ENCODE measurements around the gene RILPL1. TPM values are rescaled to one million over a fixed set of nuclear protein-coding genes. Genes with fewer than 3 reads are reported as not detected.
"Not testable (repeated sequence)": the region's sequence is repeated elsewhere in the genome, so short reads cannot be mapped to it uniquely, and the experiment has no call there.

The RILPL1 gene
- polyA plus RNA-seq, 1 donor, result 33.8 TPM

- no peak for DNase-seq (ENCODE audit: low read depth)
These were observed 64.7 kb downstream of the RILPL1 start for GRCh38 chr12:123468786-123469185.

- DNase-seq (ENCODE audit: low read depth), result no peak
These were observed 68.4 kb downstream of the RILPL1 start for GRCh38 chr12:123465084-123465483.

GRCh38 chr12:123463174-123463573, 70.3 kb downstream of the RILPL1 start:
- DNase-seq (ENCODE audit: low read depth), result not testable (repeated sequence)

DNA sequence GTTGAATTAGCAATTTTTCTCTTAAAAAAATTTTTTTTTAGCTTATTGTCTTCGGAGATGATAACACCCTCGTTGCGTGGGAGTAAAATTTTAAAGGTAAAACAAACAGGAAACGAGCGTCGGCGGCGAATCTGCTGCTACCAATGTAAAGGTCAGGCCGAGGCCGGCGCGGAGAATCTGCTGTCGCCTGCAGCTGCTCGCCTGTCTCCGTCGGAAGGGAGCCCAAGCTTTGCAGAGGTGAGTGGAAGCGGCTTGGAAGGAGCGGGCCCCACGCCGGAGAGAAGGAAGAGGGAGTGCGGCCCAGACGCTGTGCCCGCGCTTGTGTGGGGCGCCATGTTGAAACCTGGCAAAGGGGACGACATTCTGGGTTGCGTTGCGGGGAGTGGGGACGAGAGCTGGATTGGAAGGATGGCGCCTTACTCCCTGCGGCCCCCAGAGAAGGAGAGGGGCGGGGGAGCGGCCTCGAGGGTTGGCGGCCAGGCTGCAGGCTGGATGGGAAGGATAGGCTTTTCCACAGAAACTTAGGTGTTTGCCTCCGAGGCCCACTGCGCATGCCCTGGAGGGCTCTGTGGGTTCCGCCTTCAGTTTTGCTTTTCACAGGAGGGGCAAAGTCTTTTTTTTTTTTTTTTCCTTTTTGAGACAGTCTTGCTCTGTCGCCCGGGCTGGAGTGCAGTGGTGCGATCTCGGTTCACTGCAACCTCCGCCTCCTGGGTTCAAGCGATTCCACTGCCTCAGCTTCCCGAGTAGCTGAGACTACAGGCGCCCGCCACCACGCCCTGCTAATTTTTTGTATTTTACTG, 75.3 kb downstream of the RILPL1 start, which contains the start of gene SNRNP35:
Gene SNRNP35 (plus strand): TSS at position 160 of the 800 bp plus-strand sequence. CDS start 7,402 bp downstream, outside the sequence.
- DNase-seq (ENCODE audit: low read depth), result peak; percentile 63

DNA sequence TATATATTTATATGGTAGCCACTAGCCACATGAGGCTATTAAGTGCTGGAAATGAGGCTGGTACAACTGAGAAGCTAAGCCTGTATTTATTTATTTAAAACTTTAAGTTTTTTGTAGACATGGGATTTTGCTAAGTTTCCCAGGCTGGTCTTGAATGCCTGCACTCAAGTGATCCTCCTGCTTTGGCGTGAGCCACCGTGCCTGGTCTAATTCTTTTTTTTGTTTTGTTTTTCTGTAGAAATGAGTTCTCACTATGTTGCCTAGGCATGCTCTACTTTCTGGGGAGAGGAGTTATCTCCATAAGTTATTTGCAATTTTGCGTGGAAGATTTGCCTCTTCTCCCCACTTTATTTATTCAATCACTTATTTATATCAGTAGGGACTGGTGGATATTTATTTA, 80.4 kb downstream of the RILPL1 start:
- DNase-seq (ENCODE audit: low read depth), result no peak

DNA sequence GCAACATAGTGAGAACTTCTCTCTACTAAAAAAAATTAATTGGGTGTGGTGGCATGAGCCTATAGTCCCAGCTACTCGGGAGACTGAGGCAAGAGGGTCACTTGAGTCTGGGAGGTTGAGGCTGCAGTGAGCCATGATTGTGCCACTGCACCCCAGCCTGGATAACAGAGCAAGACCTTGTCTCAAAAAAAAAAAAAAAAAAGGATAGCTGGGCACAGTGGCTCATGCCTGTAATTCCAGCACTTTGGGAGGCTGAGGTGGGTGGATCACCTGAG, 81.3 kb downstream of the RILPL1 start:
- not testable (repeated sequence) for DNase-seq (ENCODE audit: low read depth)

GRCh38 chr12:123450636-123451035, 82.9 kb downstream of the RILPL1 start:
- DNase-seq (ENCODE audit: low read depth), result no peak

GRCh38 chr12:123449856-123450255, 83.7 kb downstream of the RILPL1 start:
- DNase-seq (ENCODE audit: low read depth), result no peak

DNA sequence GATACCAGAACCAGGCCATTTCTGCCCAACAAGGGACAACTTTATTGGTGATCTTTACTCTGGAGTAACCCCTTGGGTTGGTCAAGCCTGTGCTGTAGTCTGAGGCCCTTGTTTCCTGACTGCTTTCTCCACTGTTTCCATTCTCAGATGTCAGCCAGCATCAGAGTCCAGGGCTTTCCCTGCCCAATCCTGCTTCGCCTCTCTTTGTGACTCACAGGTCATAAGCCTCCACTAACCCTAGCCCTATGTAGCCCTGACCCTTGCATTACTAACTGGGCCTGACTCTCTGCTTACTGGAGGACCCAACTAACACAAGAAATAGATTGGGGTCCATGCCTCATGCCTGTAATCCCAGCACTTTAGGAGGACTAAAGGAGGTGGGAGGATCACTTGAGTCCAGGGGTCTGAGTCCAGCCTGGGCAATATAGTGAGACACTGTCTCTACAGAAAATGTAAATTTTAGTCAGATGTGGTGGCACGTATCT, 84.2 kb downstream of the RILPL1 start:
- DNase-seq (ENCODE audit: low read depth), result no peak

DNA sequence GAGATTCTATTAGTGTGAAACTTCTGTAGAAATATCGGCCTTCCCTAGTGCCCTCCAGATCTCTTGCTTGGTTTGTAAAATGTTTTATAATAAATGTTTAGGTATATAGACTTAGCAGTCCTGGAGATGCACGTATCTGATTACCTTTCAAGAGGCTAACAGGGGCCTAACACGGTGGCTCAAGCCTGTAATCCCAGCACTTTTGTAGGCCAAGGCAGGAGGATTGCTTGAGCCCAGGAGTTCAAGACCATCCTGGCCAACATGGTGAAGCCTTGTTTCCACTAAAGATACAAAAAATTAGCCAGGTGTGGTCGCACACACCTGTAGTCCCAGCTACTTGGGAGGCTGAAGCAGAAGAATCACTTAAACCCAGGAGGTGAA, 87.2 kb downstream of the RILPL1 start:
- DNase-seq (ENCODE audit: low read depth), result no peak

- no peak for DNase-seq (ENCODE audit: low read depth)
These were observed 87.9 kb downstream of the RILPL1 start for GRCh38 chr12:123445388-123446332.

GRCh38 chr12:123444092-123445026, 89.2 kb downstream of the RILPL1 start:
- no peak for DNase-seq (ENCODE audit: low read depth)

- no peak for DNase-seq (ENCODE audit: low read depth)
These were observed 90.7 kb downstream of the RILPL1 start for GRCh38 chr12:123442774-123443173.

GRCh38 chr12:123441523-123442164, 91.9 kb downstream of the RILPL1 start:
- DNase-seq (ENCODE audit: low read depth), result no peak

DNA sequence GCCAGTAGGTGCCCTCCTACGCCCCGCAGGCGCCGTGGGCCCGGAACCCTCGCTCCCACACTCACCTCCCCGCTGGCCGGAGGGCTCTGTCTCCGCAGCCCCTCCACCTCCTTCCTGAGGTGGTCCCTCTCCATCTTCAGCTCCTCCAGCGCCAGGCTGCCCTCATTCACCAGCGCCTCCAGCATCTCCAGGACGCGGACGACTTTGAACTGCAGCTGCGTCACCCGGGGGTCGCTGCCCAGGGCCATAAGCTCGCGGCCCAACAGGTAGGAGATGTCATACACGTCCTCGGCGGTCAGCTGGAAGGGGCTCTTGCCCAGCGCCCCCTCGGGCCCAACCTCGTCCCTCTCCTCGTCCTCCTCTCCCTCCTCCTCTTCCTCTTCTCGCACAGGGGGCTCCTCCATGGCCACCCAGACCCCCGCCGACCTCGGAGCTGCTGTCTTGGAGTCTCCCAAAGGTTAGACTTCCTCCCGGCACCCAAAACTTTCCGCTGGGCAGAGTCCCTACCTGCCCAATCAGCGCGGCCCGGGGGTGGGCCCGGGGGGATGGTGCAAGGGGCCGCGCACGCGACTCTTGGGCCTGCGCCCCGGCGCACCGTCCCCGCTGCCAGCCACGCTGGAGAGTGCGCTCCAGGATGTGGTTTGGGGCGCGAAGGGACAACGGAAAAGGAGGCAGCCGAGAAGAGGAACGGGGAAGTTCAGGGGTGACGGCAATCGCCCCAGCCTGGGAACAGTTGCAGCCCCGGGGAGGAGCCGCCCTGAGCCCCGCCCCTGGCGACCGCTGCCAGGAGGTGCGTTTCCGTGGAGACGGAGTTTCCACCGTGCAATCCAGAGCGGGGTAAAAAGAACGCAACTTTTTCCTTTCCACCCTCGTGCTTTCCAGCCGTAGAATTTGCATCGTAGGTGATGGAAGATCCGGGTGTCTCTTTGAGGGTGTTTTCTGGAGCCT, 97.2 kb downstream of the RILPL1 start, which contains the start of gene RILPL2:
Gene RILPL2 (minus strand): TSS at position 668 of the 948 bp plus-strand sequence. CDS start 264 bp downstream, at position 404.
- peak; percentile 66 for DNase-seq (ENCODE audit: low read depth)

- no peak for DNase-seq (ENCODE audit: low read depth)
These were observed 97.9 kb downstream of the RILPL1 start for GRCh38 chr12:123435636-123436016.

- no peak for DNase-seq (ENCODE audit: low read depth)
These were observed 99.9 kb downstream of the RILPL1 start for GRCh38 chr12:123433615-123434014.

DNA sequence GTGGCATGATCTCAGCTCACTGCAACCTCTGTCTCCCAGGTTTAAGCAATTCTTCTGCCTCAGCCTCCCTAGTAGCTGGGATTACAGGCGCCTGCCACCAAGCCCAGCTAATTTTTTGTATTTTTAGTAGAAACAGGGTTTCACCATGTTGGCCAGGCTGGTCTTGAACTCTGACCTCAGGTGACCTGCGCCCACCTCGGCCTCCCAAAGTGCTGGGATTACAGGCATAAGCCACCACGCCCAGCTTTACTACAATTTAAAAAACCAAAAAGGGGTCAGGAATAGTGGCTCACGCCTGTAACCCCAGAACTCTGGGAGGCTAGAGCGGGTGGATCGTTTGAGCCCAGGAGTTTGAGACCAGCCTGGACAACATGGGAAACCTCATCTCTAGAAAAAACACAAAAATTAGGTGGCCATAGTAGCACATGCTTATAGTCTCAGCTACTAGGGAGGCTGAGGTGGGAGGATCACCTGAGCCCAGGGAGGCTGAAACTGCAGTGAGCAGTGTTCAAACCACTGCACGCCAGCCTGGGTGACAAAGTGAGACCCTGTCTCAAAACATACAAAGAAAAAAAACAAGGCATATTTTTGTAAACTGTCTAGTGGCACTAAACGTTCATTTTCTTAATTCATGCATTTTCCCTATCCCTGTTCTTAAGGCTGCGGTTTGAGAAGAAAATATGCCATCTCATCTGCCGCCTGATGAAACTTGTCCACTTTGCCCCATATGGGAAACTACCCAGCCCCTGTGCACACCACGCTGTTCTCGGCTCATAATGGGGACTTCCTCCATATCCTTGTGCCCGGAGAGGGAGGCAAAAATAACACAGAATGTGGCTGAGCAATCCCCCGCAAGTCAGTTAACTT, 101.3 kb downstream of the RILPL1 start:
- not testable (repeated sequence) for DNase-seq (ENCODE audit: low read depth)

- DNase-seq (ENCODE audit: low read depth), result not testable (repeated sequence)
These were observed 104.4 kb downstream of the RILPL1 start for GRCh38 chr12:123429101-123429500.
